GM18861 (cell line): ENCODE results near the gene RPS18.
"Not testable (repeated sequence)": the region's sequence is repeated elsewhere in the genome, so short reads cannot be mapped to it uniquely, and the experiment has no call there.

Experiments
- ATAC-seq: cut with Tn5 transposase; IDR thresholded peaks from one replicate; pipeline ENCODE4 v1.9.1; 2021; ENCODE audit not compliant: unreplicated experiment

RPS18 gene

GRCh38 chr6:33271468-33272274, at the start of gene RPS18, which contains the start of gene VPS52:
TSS of gene RPS18 (plus strand) at chr6:33272075. CDS start at chr6:33272120, 45 bp downstream.
TSS of gene VPS52 (minus strand) at chr6:33271876. CDS start at chr6:33271675, 201 bp downstream.
- ATAC-seq: peak; percentile 72

- not testable (repeated sequence) for ATAC-seq
Measured at GRCh38 chr6:33226503-33227120, 45.3 kb upstream of the RPS18 start.

- ATAC-seq: no peak
Measured at GRCh38 chr6:33235221-33235634, 36.6 kb upstream of the RPS18 start.

GRCh38 chr6:33236328-33236727, 35.5 kb upstream of the RPS18 start:
- ATAC-seq: no peak

GRCh38 chr6:33236852-33237251, 35.0 kb upstream of the RPS18 start:
- ATAC-seq: no peak

GRCh38 chr6:33237741-33238140, 34.1 kb upstream of the RPS18 start:
- no peak for ATAC-seq

GRCh38 chr6:33241968-33242367, 29.9 kb upstream of the RPS18 start:
- ATAC-seq: no peak

GRCh38 chr6:33243476-33243875, 28.4 kb upstream of the RPS18 start:
- ATAC-seq: no peak

- ATAC-seq: peak; percentile 42
Measured at GRCh38 chr6:33247977-33248642, 23.8 kb upstream of the RPS18 start.

- peak; percentile 1 for ATAC-seq
Measured at GRCh38 chr6:33248643-33248931, 23.3 kb upstream of the RPS18 start.

- ATAC-seq: peak; percentile 85
Measured at GRCh38 chr6:33248932-33249731, 22.7 kb upstream of the RPS18 start.

GRCh38 chr6:33249732-33250630, 21.9 kb upstream of the RPS18 start:
- ATAC-seq: no peak

GRCh38 chr6:33250731-33251130, 21.1 kb upstream of the RPS18 start:
- no peak for ATAC-seq

- ATAC-seq: no peak
Measured at GRCh38 chr6:33251395-33252012, 20.4 kb upstream of the RPS18 start.

GRCh38 chr6:33252759-33253158, 19.1 kb upstream of the RPS18 start:
- no peak for ATAC-seq

- no peak for ATAC-seq
Measured at GRCh38 chr6:33254591-33254990, 17.3 kb upstream of the RPS18 start.

- no peak for ATAC-seq
Measured at GRCh38 chr6:33259032-33259431, 12.8 kb upstream of the RPS18 start.

- not testable (repeated sequence) for ATAC-seq
Measured at GRCh38 chr6:33262490-33262889, 9.4 kb upstream of the RPS18 start.

GRCh38 chr6:33264015-33264414, 7.9 kb upstream of the RPS18 start:
- no peak for ATAC-seq

GRCh38 chr6:33271117-33271467, 783 bp upstream of the RPS18 start:
- ATAC-seq: no peak
